Chondrocyte (in vitro differentiated cells): ENCODE data around the gene AK2. TPM values are rescaled to one million over a fixed set of nuclear protein-coding genes. Genes with fewer than 3 reads are reported as not detected.

Source experiments
- DNase-seq: peaks from one replicate; pipeline ENCODE4 v3.0.0; 2021; ENCODE audit warnings: mixed read lengths, low spot score
- H3K27ac Mint-ChIP-seq: one replicate; pipeline ENCODE4 v1.8.0; 2021; ENCODE audit warnings: mild to moderate bottlenecking, moderate library complexity, mixed read lengths; ENCODE audit not compliant: unreplicated experiment
- H3K27me3 Mint-ChIP-seq: 2 replicates; pipeline ENCODE4 v1.8.0; 2021; ENCODE audit warnings: low read depth, mixed read lengths
- H3K36me3 Mint-ChIP-seq: 2 replicates; pipeline ENCODE4 v1.8.0; 2021; ENCODE audit warnings: low read depth, mixed read lengths
- H3K4me1 Mint-ChIP-seq: 2 replicates; pipeline ENCODE4 v1.8.0; 2021; ENCODE audit warnings: low read depth, mild to moderate bottlenecking, mixed read lengths
- H3K4me3 Mint-ChIP-seq: one replicate; pipeline ENCODE4 v1.8.0; 2021; ENCODE audit warnings: mild to moderate bottlenecking, moderate library complexity, mixed read lengths; ENCODE audit not compliant: unreplicated experiment
- H3K9me3 Mint-ChIP-seq: 2 replicates; pipeline ENCODE4 v1.8.0; 2021; ENCODE audit warnings: low read depth, mixed read lengths
- CTCF ChIP-seq: fragments of 200-600 bp; sonication (generic); IDR thresholded peaks from 2 replicates; pipeline ENCODE4 v1.5.0; 2021; ENCODE audit warnings: antibody characterized with exemption, mild to moderate bottlenecking, moderate library complexity
- total RNA-seq: library from RNA; stranded (reverse); gene quantifications from 3 replicates; pipeline ENCODE4 v1.2.1, GENCODE V29; 2021

Gene AK2
- total RNA-seq, 1 donor from 2014 or later, result 94.9 TPM

GRCh38 chr1:32984090-32984454, 52.6 kb downstream of the AK2 start:
- TF ChIP-seq CTCF, result no peak
- no peak overlapping the region for H3K4me3 Mint-ChIP-seq
- no peaks in the 10 kb centered on the region for H3K27me3 Mint-ChIP-seq
- DNase-seq, result no peak
- no peak overlapping the region for H3K27ac Mint-ChIP-seq
- H3K36me3 Mint-ChIP-seq, result no peaks in the 10 kb centered on the region
- peaks cover 22% of the 10 kb centered on the region for H3K4me1 Mint-ChIP-seq
- H3K9me3 Mint-ChIP-seq, result no peaks in the 10 kb centered on the region

- no peaks in the 10 kb centered on the region for H3K9me3 Mint-ChIP-seq
- no peaks in the 10 kb centered on the region for H3K36me3 Mint-ChIP-seq
- H3K4me3 Mint-ChIP-seq, result no peak overlapping the region
- no peak for TF ChIP-seq CTCF
- DNase-seq, result no peak
- H3K4me1 Mint-ChIP-seq, result peaks cover 11% of the 10 kb centered on the region
- no peak overlapping the region for H3K27ac Mint-ChIP-seq
- H3K27me3 Mint-ChIP-seq, result no peaks in the 10 kb centered on the region
These were observed 53.7 kb downstream of the AK2 start for GRCh38 chr1:32983020-32983419.

GRCh38 chr1:32981003-32981901, 55.4 kb downstream of the AK2 start:
- Mint-ChIP-seq H3K4me3 (no peak overlapping the region), H3K36me3 (no peaks in the 10 kb centered on the region), H3K27ac (peak overlapping the region; percentile 81), H3K4me1 (peaks cover 16% of the 10 kb centered on the region), H3K9me3 (no peaks in the 10 kb centered on the region), H3K27me3 (no peaks in the 10 kb centered on the region)
- TF ChIP-seq CTCF, result no peak
- DNase-seq, result no peak

GRCh38 chr1:32980080-32980479, 56.6 kb downstream of the AK2 start:
- TF ChIP-seq CTCF, result no peak
- Mint-ChIP-seq H3K27ac (no peak overlapping the region), H3K4me3 (no peak overlapping the region), H3K36me3 (no peaks in the 10 kb centered on the region), H3K27me3 (no peaks in the 10 kb centered on the region), H3K4me1 (peaks cover 16% of the 10 kb centered on the region), H3K9me3 (no peaks in the 10 kb centered on the region)
- no peak for DNase-seq

- H3K4me1 Mint-ChIP-seq, result peaks cover 16% of the 10 kb centered on the region
- no peaks in the 10 kb centered on the region for H3K36me3 Mint-ChIP-seq
- DNase-seq, result no peak
- H3K27me3 Mint-ChIP-seq, result no peaks in the 10 kb centered on the region
- no peaks in the 10 kb centered on the region for H3K9me3 Mint-ChIP-seq
- H3K27ac Mint-ChIP-seq, result no peak overlapping the region
- no peak overlapping the region for H3K4me3 Mint-ChIP-seq
- TF ChIP-seq CTCF, result no peak
These were observed 57.8 kb downstream of the AK2 start for GRCh38 chr1:32978854-32979253.
